OCI-LY1 (cell line): ENCODE data around the gene DDX49.

Source experiments
- H2AFZ ChIP-seq: fragments of 200-600 bp; sonication (generic), shearing (Covaris generic); 2 replicates; pipeline ENCODE4 v1.6.0; 2014; ENCODE audit warnings: antibody characterized with exemption, mild to moderate bottlenecking, low read length
- H3F3A ChIP-seq: fragments of 200-600 bp; sonication (generic), shearing (Covaris generic); 2 replicates; pipeline ENCODE4 v1.6.0; 2014; ENCODE audit warnings: mild to moderate bottlenecking, antibody characterized with exemption, low read length, moderate library complexity; ENCODE audit not compliant: insufficient read depth
- H3K27ac ChIP-seq: fragments of 200-600 bp; sonication (generic); 2 replicates; pipeline ENCODE4 v1.5.1; 2014; ENCODE audit warnings: low read length, mixed run types, mild to moderate bottlenecking, low read depth; ENCODE audit not compliant: poor library complexity, severe bottlenecking
- H3K27me3 ChIP-seq: fragments of 200-600 bp; sonication (generic); 2 replicates; pipeline ENCODE4 v1.6.0; 2014; ENCODE audit warnings: antibody characterized with exemption, mild to moderate bottlenecking, low read length, moderate library complexity; ENCODE audit not compliant: insufficient read depth
- H3K36me3 ChIP-seq: fragments of 200-600 bp; sonication (generic); 2 replicates; pipeline ENCODE4 v1.6.1; 2014; ENCODE audit warnings: mild to moderate bottlenecking, antibody characterized with exemption, low read length, moderate library complexity, mixed read lengths; ENCODE audit not compliant: insufficient read depth
- H3K4me1 ChIP-seq: fragments of 200-600 bp; sonication (generic); 2 replicates; pipeline ENCODE4 v1.5.1; 2014; ENCODE audit warnings: mild to moderate bottlenecking, low read length, moderate library complexity; ENCODE audit not compliant: insufficient read depth, severe bottlenecking
- H3K4me2 ChIP-seq: fragments of 200-600 bp; sonication (generic), shearing (Covaris generic); 2 replicates; pipeline ENCODE4 v1.6.1; 2014; ENCODE audit warnings: low read length
- H3K4me3 ChIP-seq: fragments of 200-600 bp; sonication (generic); 2 replicates; pipeline ENCODE4 v1.5.1; 2014; ENCODE audit warnings: low read length, low read depth, mild to moderate bottlenecking, mixed read lengths; ENCODE audit not compliant: poor library complexity, severe bottlenecking
- H3K79me2 ChIP-seq: fragments of 200-600 bp; shearing (Covaris generic); 2 replicates; pipeline ENCODE4 v1.6.1; 2016; ENCODE audit warnings: mixed run types, low read length, mixed read lengths; ENCODE audit not compliant: insufficient read depth
- H3K9ac ChIP-seq: fragments of 200-600 bp; sonication (generic), shearing (Covaris generic); 2 replicates; pipeline ENCODE4 v1.6.1; 2014; ENCODE audit warnings: mild to moderate bottlenecking, low read length, mixed read lengths
- H3K9me2 ChIP-seq: fragments of 200-600 bp; sonication (generic), shearing (Covaris generic); 2 replicates; pipeline ENCODE4 v1.6.1; 2014; ENCODE audit warnings: low read depth, mild to moderate bottlenecking, low read length, mixed read lengths
- H3K9me3 ChIP-seq: fragments of 200-600 bp; shearing (Covaris generic); 2 replicates; pipeline ENCODE4 v1.6.1; 2014; ENCODE audit warnings: low read length, mixed read lengths
- H4K20me1 ChIP-seq: fragments of 200-600 bp; sonication (generic), shearing (Covaris generic); 2 replicates; pipeline ENCODE4 v1.6.0; 2016; ENCODE audit warnings: mild to moderate bottlenecking, low read length; ENCODE audit not compliant: insufficient read depth
- CTCF ChIP-seq: fragments of 200-600 bp; sonication (generic), shearing (Covaris generic); IDR thresholded peaks from 2 replicates; pipeline ENCODE4 v1.5.1; 2017; ENCODE audit warnings: mild to moderate bottlenecking, antibody characterized with exemption, low read length, moderate library complexity, mixed read lengths
- EZH2 ChIP-seq: fragments of 200-600 bp; sonication (generic), shearing (Covaris generic); IDR thresholded peaks from 2 replicates; pipeline ENCODE4 v1.8.0; 2017; ENCODE audit warnings: borderline replicate concordance, mixed run types, mild to moderate bottlenecking, antibody characterized with exemption, low read length, moderate library complexity, mixed read lengths

The DDX49 gene

GRCh38 chr19:18972301-18972811, 52.8 kb downstream of the DDX49 start:
- TF ChIP-seq EZH2 (no peak), CTCF (no peak)
- Histone ChIP-seq H3K27ac (no peak overlapping the region), H3K4me1 (no peaks in the 10 kb centered on the region), H3F3A (no peaks in the 10 kb centered on the region), H3K9me2 (no peaks in the 10 kb centered on the region), H3K9me3 (no peaks in the 10 kb centered on the region), H3K4me3 (no peak overlapping the region), H3K9ac (no peak overlapping the region), H2AFZ (no peak overlapping the region), H3K36me3 (no peaks in the 10 kb centered on the region; the same call in 1 of the 2 replicates), H4K20me1 (no peaks in the 10 kb centered on the region), H3K4me2 (no peak overlapping the region), H3K27me3 (no peaks in the 10 kb centered on the region), H3K79me2 (no peaks in the 10 kb centered on the region)

- no peak overlapping the region for H3K27ac ChIP-seq
- H3K9ac ChIP-seq = no peak overlapping the region
- TF ChIP-seq CTCF = no peak
- no peak for TF ChIP-seq EZH2
- H2AFZ ChIP-seq = no peak overlapping the region
- H3K79me2 ChIP-seq = no peaks in the 10 kb centered on the region
- H3F3A ChIP-seq = no peaks in the 10 kb centered on the region
- no peaks in the 10 kb centered on the region; the same call in 1 of the 2 replicates for H3K36me3 ChIP-seq
- no peak overlapping the region for H3K4me2 ChIP-seq
- no peaks in the 10 kb centered on the region for H4K20me1 ChIP-seq
- H3K4me3 ChIP-seq = no peak overlapping the region
- no peaks in the 10 kb centered on the region for H3K27me3 ChIP-seq
- H3K9me3 ChIP-seq = no peaks in the 10 kb centered on the region
- no peaks in the 10 kb centered on the region for H3K9me2 ChIP-seq
- no peaks in the 10 kb centered on the region for H3K4me1 ChIP-seq
Measured at GRCh38 chr19:18972851-18973250, 53.3 kb downstream of the DDX49 start.

GRCh38 chr19:18975011-18975410, 55.5 kb downstream of the DDX49 start:
- H3K9me3 ChIP-seq = no peaks in the 10 kb centered on the region
- H3K36me3 ChIP-seq = no peaks in the 10 kb centered on the region
- no peak overlapping the region for H3K4me3 ChIP-seq
- H3K27me3 ChIP-seq = no peaks in the 10 kb centered on the region
- no peaks in the 10 kb centered on the region for H3F3A ChIP-seq
- H3K27ac ChIP-seq = no peak overlapping the region
- H2AFZ ChIP-seq = no peak overlapping the region
- H3K4me2 ChIP-seq = no peak overlapping the region
- no peaks in the 10 kb centered on the region for H3K4me1 ChIP-seq
- no peaks in the 10 kb centered on the region for H3K9me2 ChIP-seq
- TF ChIP-seq EZH2 (no peak), CTCF (no peak)
- H4K20me1 ChIP-seq = no peaks in the 10 kb centered on the region
- H3K79me2 ChIP-seq = no peaks in the 10 kb centered on the region
- no peak overlapping the region for H3K9ac ChIP-seq
